ENCODE data around the gene TMEM109.
A peak's percentile ranks its signal among the peaks of the same experiment; 100 is the strongest.

DNA sequence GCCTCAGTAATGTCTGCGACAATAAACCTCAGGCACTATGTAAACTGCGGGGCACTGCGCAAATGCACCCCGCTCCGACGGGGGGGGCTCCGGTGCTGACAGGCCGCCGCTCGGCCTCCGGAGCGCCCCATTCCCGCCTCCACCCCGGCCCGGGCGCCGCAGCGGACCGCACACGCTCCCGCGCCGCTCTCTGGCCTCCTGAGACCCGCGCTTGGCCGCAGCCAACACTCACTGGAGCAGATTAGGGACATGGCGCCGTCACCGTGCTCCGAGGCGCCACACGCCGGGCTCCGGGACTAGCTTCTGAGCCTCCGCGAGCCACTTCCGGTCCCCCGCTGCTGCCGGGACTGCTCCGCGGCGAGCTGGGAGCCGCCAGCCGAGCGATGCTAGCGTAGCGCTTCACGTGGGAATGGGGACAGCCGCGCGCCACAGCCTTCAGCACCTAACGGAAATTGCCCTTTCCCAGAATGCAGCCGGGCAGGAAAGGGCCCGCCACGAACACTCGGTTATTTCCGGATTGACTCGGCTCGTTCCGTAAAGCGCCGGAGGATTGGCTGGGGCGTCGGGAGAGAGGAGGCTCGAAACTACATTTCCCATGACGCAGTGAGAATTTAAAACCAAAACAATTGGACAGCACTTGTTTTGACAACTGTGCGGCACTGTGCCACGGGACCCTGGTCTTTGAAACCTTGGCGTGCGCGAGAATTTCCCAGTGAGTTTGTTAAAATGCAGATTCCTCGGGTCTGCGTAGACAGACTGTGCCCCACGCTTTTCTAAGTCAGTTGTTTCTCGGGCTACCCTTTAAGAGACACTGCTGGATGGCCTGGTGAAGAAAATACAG, 7.6 kb upstream of the TMEM109 start, which contains the start of gene PRPF19:
- TF ChIP-seq CTCF (IDR thresholded peaks at IDR 0.05) (no peak), POLR2A (IDR thresholded peaks at IDR 0.05) (peak in 1 of 2 donors; percentile 85)

Data from thyroid gland (tissue), 4 donors.